ENCODE results near the gene CREB3L2. TPM values are rescaled to one million over a fixed set of nuclear protein-coding genes. Genes with fewer than 3 reads are reported as not detected.

Gene CREB3L2
- total RNA-seq, 1 experiment from 2014 or later = 18.1 TPM

- no peaks in the 10 kb centered on the region for H3K9me3 ChIP-seq (ENCODE audit: low read length)
- intact Hi-C loops (cut with micrococcal nuclease) = no loop called here
- H4K20me1 ChIP-seq (ENCODE audit: low read length) = no peaks in the 10 kb centered on the region
- no TSS peak for BruUV-seq (replicated peaks)
- no peak overlapping the region for H3K27ac ChIP-seq (ENCODE audit: low read length)
- no peaks in the 10 kb centered on the region for H3K79me2 ChIP-seq (ENCODE audit: low read length)
- H3K36me3 ChIP-seq (ENCODE audit: low read depth, low read length) = no peaks in the 10 kb centered on the region
- DNase-seq (no peak), ATAC-seq (no peak)
- ChIA-PET POLR2A (ENCODE audit: unreplicated experiment) (no interaction called here), CTCF (no interaction called here)
- no peak overlapping the region for H3K4me3 ChIP-seq (ENCODE audit: low read length)
- H3F3A ChIP-seq (ENCODE audit: low read length, unreplicated experiment) = no peaks in the 10 kb centered on the region
- H3K9me2 ChIP-seq (replicated peaks; ENCODE audit: low read length) = no peaks in the 10 kb centered on the region
- no peak overlapping the region for H2AFZ ChIP-seq (ENCODE audit: low read length)
- H3K27me3 ChIP-seq (ENCODE audit: low read length) = no peaks in the 10 kb centered on the region
- no peak overlapping the region for H3K4me2 ChIP-seq (ENCODE audit: low read length)
- TF ChIP-seq EZH2 (IDR thresholded peaks at IDR 0.05; ENCODE audit: low read length, unreplicated experiment) (no peak), EZH2phosphoT487 (IDR thresholded peaks at IDR 0.05; ENCODE audit: borderline replicate concordance, low read length) (no peak)
- TF ChIP-seq, protein P1, sequence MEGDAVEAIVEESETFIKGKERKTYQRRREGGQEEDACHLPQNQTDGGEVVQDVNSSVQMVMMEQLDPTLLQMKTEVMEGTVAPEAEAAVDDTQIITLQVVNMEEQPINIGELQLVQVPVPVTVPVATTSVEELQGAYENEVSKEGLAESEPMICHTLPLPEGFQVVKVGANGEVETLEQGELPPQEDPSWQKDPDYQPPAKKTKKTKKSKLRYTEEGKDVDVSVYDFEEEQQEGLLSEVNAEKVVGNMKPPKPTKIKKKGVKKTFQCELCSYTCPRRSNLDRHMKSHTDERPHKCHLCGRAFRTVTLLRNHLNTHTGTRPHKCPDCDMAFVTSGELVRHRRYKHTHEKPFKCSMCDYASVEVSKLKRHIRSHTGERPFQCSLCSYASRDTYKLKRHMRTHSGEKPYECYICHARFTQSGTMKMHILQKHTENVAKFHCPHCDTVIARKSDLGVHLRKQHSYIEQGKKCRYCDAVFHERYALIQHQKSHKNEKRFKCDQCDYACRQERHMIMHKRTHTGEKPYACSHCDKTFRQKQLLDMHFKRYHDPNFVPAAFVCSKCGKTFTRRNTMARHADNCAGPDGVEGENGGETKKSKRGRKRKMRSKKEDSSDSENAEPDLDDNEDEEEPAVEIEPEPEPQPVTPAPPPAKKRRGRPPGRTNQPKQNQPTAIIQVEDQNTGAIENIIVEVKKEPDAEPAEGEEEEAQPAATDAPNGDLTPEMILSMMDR (conservative IDR thresholded peaks at IDR 0.05; ENCODE audit: low read depth, low read length) = no peak
- H3K4me1 ChIP-seq (ENCODE audit: insufficient read depth, low read length) = peaks cover 21% of the 10 kb centered on the region; the same call in 1 of the 2 replicates
- no peak overlapping the region for H3K9ac ChIP-seq (ENCODE audit: low read length)
Measured at GRCh38 chr7:137920637-137921399, 81.1 kb downstream of the CREB3L2 start.

DNA sequence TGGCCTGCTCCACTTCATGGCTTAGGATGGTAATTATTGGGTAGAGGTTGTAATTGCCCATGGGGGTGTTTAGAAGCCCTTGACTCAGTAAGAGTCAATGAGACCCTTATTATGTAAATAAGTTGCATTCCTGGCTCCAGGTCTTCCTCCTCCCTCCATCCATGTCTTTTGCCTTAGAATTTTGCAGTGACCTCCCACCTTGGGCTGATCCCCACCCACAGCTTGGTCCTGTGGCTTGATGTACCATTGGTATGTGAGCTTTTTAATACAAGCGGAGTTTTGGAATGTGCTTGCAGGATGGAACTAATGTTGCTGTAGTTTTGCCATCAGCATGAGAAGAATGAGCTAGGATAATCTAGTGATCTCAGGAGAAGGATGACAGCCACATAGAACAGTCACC lies 81.9 kb downstream of the CREB3L2 start:
- ChIA-PET CTCF (no interaction called here), POLR2A (ENCODE audit: unreplicated experiment) (no interaction called here)
- no peak overlapping the region for H2AFZ ChIP-seq (ENCODE audit: low read length)
- H3K4me1 ChIP-seq (ENCODE audit: insufficient read depth, low read length) = peaks cover 21% of the 10 kb centered on the region; the same call in 1 of the 2 replicates
- H3K4me2 ChIP-seq (ENCODE audit: low read length) = no peak overlapping the region
- no peaks in the 10 kb centered on the region for H3K79me2 ChIP-seq (ENCODE audit: low read length)
- no peaks in the 10 kb centered on the region for H3K9me3 ChIP-seq (ENCODE audit: low read length)
- BruUV-seq (replicated peaks) = no TSS peak
- no peaks in the 10 kb centered on the region for H3K36me3 ChIP-seq (ENCODE audit: low read depth, low read length)
- H4K20me1 ChIP-seq (ENCODE audit: low read length) = no peaks in the 10 kb centered on the region
- H3K9me2 ChIP-seq (replicated peaks; ENCODE audit: low read length) = no peaks in the 10 kb centered on the region
- H3K4me3 ChIP-seq (ENCODE audit: low read length) = no peak overlapping the region
- no peaks in the 10 kb centered on the region for H3F3A ChIP-seq (ENCODE audit: low read length, unreplicated experiment)
- DNase-seq (no peak), ATAC-seq (no peak)
- TF ChIP-seq, protein P1 (conservative IDR thresholded peaks at IDR 0.05; ENCODE audit: low read depth, low read length) = no peak
- TF ChIP-seq EZH2 (IDR thresholded peaks at IDR 0.05; ENCODE audit: low read length, unreplicated experiment) = no peak
- no peak for TF ChIP-seq EZH2phosphoT487 (IDR thresholded peaks at IDR 0.05; ENCODE audit: borderline replicate concordance, low read length)
- no peaks in the 10 kb centered on the region for H3K27me3 ChIP-seq (ENCODE audit: low read length)
- intact Hi-C loops (cut with micrococcal nuclease) = no loop called here
- H3K27ac ChIP-seq (ENCODE audit: low read length) = no peak overlapping the region
- H3K9ac ChIP-seq (ENCODE audit: low read length) = no peak overlapping the region

DNA sequence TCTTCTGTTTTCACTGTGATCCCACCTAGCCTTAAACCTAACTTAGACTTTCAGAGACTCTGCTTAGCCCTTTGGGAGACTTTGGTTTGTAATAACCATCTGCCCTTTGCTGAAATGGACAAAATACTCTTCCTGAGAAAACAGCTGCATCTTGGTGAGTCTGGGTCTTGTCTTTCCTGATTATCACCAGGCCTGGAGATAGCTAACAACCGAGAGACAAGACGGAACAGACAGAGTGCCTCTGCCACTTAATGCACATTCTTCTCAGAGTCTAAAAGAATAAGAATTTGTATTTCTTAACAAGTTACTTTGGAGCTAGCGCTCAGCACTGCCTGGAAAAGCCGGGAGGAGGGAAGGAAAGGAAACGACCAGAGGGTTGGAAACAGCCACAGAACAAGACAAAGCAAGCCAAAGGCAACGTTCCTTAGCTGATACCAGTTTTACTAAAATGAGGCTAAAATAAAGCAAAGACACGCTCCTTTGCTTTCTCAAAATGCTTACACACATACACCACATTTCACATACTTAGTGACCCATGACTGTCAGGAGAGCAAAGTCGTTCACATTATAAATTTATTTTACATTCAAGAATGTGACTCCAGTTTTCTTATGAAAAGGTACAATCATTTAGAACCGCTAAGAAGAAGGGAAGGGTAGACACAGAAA lies 84.8 kb downstream of the CREB3L2 start:
- H2AFZ ChIP-seq (ENCODE audit: low read length) = no peak overlapping the region
- CTCF ChIA-PET = no interaction called here
- H3K9ac ChIP-seq (ENCODE audit: low read length) = no peak overlapping the region
- H3K4me2 ChIP-seq (ENCODE audit: low read length) = no peak overlapping the region
- H4K20me1 ChIP-seq (ENCODE audit: low read length) = no peaks in the 10 kb centered on the region
- H3K4me1 ChIP-seq (ENCODE audit: insufficient read depth, low read length) = peaks cover 10% of the 10 kb centered on the region; the same call in 1 of the 2 replicates
- H3K4me3 ChIP-seq (ENCODE audit: low read length) = no peak overlapping the region
- no TSS peak for BruUV-seq (replicated peaks)
- no peaks in the 10 kb centered on the region for H3K9me3 ChIP-seq (ENCODE audit: low read length)
- intact Hi-C loops (cut with micrococcal nuclease) = no loop called here
- no peak overlapping the region for H3K27ac ChIP-seq (ENCODE audit: low read length)
- DNase-seq (no peak), ATAC-seq (no peak)
- H3K27me3 ChIP-seq (ENCODE audit: low read length) = no peaks in the 10 kb centered on the region
- TF ChIP-seq EZH2 (IDR thresholded peaks at IDR 0.05; ENCODE audit: low read length, unreplicated experiment) (no peak), EZH2phosphoT487 (IDR thresholded peaks at IDR 0.05; ENCODE audit: borderline replicate concordance, low read length) (no peak)
- TF ChIP-seq, protein P1 (conservative IDR thresholded peaks at IDR 0.05; ENCODE audit: low read depth, low read length) = no peak
- H3K9me2 ChIP-seq (replicated peaks; ENCODE audit: low read length) = no peaks in the 10 kb centered on the region
- POLR2A ChIA-PET (ENCODE audit: unreplicated experiment) = no interaction called here
- no peaks in the 10 kb centered on the region for H3K36me3 ChIP-seq (ENCODE audit: low read depth, low read length)
- no peaks in the 10 kb centered on the region for H3F3A ChIP-seq (ENCODE audit: low read length, unreplicated experiment)
- no peaks in the 10 kb centered on the region for H3K79me2 ChIP-seq (ENCODE audit: low read length)

Measured in PC-3 (cell line).